HG02870 (cell line): ENCODE data around the gene AIFM1.
"Not testable (repeated sequence)": the region's sequence is repeated elsewhere in the genome, so short reads cannot be mapped to it uniquely, and the experiment has no call there.

Source experiments
- ATAC-seq: cut with Tn5 transposase; IDR thresholded peaks from one replicate; pipeline ENCODE4 v1.9.1; 2021; ENCODE audit warnings: mild to moderate bottlenecking, moderate library complexity; ENCODE audit not compliant: unreplicated experiment

The AIFM1 gene

DNA sequence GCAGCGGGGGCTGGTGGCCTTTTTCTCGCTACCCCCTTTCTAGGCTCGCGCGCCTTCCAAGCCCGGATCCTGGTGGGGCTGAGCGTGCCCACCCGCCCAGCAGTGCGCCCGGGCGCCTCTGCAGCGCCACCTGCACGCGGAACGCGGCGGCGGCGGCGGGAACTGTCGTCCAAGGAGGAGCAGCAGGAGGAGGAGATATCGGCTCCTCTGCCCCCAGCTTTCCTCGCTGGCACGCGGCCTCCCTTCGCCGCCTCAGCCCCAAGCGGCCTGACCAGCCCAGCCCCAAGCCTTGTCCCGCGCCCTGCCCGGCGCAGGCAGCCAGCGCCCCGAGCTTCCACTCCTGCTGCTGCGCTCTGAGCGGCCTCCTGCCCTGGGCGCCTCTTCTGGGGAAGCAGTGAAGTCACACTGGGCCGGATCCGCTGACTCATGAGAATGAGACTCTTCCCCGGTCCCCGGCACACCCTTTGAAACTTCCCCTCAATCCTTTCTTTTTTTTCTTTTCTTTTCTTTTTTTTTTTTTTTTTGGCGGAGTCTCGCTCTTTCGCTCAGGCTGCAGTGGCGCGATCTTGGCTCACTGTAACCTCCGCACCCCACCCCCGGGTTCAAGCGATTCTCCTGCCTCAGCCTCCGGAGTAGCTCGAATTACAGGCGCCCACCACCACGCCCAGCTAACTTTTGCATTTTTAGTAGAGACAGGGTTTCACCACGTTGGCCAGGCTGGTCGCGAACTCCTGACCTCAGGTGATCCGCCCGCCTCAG lies 44.7 kb downstream of the AIFM1 start:
- ATAC-seq: peak; percentile 74

DNA sequence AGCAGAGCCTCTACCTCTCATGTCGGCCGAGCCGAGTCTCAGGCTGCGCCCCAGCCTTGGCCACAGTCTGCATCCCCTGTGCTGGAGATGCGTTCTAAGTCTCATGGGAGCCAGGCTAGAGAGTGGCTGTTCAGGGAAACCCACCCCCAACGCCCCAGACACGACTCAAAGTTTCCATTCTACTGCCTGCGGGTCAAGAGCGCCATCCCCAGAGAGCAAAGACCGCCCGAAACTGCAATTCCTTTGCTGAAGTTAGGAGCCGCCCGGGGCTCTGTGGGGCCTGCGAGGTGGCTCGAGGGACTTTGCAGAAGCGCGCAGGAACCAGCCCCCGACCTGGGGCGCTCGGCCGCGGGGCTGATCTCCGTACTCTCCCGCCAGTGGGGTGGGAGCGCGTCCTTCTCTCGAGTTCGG lies 45.3 kb downstream of the AIFM1 start:
- ATAC-seq: peak; percentile 23

DNA sequence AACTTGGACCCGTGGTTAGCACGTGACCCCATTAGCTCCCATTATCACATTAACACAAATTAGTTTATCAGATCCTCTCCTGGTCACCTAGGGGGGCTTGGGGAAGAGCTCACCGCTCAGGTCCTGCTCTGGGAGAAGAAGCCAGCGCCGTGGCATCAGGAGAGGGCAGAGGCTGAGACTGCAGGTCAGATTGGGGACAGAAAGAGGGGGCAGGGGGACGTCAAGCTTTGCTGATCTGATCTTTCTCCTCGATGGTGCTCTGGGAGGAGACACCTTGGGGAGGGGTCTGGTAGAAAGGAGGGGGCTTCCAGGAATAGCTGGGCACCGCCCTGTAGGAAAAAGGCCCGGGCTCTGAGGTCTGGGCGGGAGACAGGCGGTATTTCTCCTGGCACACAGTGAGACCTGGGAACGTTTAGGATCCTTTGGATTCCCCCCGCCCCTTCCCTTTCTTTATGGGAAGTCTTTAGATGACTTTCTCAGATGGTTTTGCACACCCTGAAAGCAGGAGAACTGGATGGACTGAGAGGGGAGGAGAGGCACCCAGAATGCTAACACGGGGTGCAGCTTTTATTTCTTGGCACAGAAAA lies 46.2 kb downstream of the AIFM1 start:
- ATAC-seq: no peak

DNA sequence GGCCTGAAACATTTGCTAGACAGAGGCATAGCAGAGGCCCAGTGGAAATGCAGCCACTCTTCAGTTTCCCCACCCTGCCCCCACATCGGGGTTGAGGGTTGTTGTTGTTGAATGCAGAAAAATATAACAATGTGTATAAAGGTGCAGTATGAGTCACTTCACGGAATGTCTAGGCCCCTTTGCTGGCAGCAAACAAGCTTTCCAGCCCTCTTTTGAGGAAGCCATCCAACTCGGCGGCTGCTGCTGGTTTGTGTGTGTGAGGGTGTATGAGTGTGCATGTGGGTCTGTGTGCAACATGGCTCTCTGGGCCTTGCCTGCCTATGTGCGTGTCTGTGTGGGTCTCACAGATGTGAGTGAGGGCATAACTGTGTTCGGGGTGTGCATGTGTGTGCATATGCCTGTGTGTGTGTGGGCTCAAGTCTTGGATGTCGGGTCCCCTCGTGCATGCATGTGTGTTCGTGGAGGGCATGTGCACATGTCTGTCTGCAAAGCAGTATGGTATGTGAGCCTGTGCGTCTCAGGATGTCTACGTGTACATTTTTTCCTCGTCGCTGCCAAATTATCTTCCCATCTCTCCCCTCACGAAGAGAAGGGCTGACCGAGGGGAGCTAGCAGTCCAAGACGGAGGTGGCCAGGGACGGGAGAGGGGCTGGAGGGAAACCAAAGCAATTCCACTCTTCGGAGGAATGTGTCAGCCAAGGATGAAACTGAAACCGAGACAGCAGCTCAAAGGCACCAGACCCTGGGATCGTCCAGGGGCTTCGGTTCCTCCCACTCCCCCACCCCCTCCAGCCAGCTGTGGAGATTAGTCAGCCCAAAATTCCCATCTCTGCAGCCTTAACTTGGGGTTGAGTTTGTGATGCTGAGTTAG lies 47.0 kb downstream of the AIFM1 start:
- no peak for ATAC-seq

DNA sequence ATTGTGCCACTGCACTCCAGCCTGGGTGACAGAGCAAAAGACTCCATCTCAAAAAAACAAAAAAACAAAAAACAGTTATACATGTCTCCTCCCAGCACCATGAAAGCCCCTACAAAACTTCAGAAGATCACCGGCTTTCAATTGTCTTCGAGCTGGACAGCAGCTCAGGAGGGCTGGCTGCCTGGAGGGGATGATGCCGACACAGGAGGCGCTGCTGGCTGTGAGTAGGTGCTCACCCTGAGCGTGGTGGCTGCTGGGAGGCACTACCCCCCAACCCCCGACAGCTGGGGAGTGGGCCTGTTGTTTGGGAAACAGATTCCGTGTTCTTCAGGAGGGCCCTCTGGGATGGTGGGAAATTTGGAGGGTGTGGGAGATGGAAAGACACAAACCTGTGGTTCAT lies 48.5 kb downstream of the AIFM1 start:
- ATAC-seq: no peak

DNA sequence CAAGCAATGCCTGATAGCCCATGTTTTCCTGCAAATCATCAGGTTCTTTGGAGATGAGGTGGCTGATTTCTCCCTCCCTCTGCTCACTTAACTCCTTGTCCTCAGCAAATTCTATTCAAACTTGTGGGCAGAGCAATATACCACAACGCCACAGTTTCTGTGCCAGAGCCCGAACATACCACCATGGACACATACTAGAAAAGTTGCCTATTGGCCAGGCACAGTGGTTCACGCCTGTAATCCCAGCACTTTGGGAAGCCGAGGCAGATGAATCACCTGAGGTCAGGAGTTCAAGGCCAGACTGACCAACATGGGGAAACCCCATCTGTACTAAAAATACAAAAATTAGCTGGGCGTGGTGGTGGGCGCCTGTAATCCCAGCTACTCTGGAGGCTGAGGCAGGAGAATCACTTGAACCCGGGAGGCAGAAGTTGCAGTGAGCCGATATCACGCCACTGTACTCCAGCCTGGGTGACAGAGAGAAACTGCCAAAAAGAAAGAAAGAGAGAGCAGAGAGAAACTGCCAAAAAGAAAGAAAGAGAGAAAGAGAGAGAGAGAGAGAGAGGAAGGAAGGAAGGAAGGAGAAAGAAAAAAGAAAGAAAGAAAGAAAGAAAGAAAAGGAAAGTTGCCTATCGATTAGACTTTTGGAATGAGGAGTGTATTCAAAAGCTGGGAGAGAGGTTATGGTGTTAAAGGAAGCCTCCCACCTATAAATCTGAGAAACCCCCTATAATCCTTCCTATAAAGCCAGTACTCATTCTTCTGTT lies 50.3 kb downstream of the AIFM1 start:
- not testable (repeated sequence) for ATAC-seq

DNA sequence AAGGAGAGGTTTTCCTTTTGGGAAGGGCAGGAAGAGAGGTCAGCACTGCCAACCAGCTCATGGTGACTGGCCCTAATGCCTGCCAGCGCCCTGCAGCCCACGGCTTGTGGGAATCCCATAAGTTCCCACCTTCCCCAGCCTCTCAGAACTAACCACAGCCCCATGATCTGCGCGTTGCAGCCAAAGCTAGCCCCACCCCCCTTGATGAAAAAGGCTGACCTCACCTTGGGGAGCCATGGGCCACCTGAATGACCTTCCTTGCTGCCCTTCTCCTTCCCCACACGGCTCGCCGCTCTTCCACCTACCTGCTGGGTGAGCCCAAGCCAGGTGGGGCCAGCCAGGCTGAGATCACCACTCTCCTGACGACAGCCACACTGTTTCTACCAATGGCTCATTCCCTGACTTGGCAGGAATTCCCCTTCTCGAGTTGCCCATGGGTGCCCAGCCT lies 51.5 kb downstream of the AIFM1 start:
- no peak for ATAC-seq

DNA sequence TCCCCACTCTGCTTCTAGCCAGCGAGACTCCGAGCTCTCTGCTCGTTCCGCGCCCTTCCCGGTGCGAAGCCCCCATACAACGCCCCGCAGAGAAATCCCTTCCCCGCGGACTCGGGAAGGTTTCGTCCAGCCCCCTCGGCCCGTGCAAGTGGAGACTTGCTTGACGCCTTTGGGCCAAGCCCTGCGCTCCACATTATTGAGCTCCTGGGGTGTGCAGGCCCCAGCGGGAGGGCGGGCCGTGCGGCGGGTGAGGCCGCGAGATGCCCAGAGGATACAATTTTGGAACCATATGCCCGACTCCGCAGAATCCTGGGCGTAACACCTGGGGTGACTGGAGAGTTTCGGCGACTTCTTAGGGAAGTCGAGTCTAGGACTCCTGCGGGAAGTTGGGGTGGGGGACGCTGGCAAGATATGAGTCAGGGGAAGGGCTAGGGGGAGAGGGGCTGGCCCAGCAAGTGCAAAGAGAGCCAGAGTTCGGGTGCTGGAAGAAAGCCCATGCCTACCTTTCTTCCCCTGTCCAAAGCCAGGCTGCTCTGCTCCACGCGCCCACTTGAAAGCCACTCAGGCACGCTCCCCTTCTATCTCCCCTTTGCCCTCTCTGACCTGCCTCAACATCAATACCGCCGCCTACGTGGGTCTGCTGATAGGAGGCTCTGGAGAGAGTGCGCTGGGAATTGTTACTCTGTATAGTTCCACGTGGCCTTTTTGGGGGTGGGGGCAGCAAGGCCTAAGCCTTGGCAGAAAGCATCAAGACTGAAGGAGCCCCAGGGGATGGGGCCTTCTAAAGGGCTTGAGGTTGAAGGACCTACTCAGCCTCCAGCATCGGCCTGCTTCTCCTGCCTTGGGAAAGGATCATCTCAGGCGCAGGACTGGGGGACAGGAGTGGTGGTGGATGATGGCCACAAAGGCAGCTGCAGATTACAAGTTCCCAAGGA lies 54.2 kb downstream of the AIFM1 start:
- no peak for ATAC-seq

DNA sequence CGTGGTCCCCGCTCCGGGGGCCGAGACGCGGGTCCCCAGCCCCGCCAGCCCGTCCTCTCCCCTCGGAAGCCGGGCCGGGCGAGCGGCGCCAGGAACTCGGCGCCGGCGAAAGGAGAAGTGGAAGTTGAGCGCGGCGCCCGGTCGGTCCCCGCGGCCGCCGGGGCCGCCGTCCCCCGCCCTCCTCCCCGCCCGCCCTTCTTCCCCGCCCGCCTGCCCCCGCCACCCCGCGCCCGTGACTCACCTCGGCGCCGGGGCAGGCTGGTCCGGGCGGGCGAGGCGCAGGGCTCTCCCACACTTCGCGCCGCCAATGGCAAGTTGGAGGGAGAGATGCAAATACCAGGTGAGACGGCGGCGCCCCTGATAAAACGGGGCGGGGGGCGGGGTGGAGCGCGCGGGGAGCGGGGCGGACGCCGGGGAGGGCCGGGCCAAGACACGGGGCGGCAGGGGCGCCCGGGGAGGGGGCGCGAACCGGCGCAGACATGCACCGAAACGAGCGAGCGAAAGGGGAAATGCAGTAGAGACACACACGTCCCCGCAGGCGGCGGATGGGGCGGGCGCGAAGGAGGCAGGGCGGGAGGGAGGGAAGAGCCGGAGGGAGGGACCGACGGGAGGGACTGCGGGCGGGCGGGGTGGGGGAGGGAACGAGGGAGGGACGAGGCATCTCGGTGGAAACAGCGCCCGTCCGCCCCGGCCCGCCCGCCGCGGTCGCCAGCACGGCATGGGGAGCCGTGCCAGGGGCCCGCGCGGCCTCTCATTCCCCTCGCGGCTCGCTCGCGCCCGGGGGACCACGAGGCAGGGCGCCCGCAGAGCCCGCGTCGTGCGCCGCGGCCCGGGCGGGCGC lies 55.0 kb downstream of the AIFM1 start, which contains the start of gene ELF4:
ELF4 (minus strand) TSS at position 119 of the 841 bp plus-strand sequence. CDS start 29,167 bp downstream, outside the sequence.
- ATAC-seq: no peak

DNA sequence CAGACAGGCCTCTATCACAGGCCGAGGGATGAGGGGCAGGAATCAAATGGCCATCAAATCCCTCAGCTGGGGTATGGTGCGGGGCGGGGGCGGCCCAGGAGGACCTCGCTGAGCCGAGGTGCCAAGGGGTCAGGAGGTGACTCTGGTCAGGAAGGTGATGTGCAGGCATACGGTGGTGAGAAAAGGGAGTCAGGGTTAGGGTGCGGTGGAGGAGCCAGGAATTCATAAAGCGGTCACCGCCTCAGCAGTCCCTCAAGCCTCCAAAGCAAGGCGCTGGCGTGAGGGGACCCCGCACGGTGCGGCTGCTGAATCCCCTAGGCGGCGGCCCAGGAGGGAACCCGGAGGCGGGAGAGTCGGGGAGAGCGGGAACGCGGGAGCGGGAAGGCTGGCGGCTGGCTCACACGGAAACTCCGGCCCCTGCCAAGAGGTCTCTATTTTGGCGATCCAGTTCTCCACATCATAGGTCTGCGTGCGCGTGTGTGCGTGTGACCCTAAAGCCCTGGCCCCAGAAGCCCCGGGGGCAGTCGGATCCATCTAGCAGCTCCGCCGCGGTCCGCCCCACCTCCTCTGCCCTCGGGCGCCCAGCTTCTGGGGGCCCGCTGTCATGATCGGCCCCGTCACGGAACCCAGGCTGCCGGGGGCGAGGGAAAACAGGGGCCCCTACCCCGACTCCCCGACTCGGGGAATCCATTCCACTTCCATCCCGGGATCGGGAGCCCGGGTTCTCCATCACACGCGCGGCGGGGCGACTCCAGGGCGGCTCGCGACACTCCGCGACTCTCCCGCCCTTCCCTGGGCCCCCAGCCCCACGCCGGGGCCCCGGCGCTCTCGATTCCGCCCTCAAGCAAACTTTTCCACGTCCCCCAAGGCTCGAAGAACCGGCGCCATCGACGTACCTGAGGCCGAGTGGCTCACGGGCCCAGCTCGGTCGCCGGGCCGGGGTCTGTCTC lies 55.9 kb downstream of the AIFM1 start:
- ATAC-seq: no peak

DNA sequence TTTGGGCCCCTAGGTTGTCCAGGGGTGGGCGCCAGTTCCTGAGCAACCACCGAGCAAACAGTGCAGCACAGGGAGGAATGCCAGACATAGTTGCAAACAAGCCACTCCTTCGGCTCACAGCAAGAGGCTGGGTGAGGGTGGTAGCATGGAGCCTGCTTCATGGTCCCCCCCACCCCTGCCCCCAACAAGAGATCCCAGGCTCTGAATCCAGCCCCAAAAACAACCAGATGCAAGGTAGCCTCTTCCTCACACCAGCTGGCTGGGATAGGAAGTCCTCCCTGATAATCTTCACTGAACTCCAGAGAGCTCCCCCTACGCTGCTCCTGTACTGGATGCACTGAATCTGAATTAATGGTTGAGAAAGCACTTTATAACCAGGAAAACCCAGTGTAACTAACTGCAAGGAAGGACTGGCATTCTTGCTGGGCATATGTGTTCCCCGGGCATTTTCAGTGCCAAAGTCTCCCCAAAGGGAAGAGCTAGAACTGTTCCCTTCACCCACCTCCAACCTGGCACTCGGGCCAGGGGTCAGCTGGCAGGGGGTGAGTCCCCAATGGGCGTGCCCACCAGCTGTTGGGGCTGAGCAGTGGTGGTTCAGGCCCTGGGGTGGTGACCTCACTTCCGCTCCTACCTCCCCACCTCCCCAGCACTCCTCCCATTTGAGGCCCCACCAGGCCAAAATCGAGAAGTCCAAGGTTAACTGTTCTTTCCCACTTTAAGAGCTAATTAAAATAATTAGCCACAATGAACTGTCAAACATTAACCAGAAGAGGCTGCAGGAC lies 56.8 kb downstream of the AIFM1 start:
- ATAC-seq: peak; percentile 45

DNA sequence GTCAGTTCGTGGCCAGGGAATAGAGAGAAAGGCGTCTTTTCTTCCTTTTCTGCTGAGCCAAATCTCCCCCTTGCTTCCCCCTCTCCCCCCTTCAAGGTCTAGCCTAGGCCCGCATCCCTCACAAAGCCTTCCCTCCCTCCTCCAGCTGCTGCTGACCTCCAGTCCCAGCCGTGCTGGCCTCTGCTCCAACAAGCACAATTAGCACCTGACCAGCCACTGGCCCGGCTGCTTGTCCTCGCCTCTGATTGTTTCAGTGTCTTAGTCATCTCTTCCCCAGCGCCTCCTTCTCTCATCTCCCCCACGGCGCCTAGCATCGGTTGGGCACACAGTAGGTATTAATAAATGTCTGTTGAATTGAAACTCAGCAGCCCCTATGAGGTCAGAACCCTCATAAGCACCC lies 59.6 kb downstream of the AIFM1 start:
- ATAC-seq: no peak

DNA sequence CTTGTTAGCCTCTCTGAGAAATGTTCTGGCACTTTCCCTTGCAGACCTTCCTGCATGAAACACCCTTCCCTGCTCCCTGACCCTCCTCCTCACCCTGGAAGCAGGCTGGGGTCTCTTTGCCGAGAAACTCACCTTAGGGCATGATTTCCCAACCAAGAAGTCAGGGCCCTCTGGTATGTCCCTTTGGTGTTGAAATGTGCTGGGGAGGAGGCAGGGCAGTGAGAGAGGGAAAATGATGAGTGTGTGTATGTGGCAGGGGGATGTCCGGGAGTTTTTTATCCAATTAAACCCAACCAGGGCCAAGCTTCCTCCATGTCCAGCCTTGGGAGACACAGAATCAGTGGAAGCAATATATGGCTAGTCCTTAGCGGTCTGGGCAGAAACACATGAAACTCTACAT lies 60.4 kb downstream of the AIFM1 start:
- no peak for ATAC-seq

DNA sequence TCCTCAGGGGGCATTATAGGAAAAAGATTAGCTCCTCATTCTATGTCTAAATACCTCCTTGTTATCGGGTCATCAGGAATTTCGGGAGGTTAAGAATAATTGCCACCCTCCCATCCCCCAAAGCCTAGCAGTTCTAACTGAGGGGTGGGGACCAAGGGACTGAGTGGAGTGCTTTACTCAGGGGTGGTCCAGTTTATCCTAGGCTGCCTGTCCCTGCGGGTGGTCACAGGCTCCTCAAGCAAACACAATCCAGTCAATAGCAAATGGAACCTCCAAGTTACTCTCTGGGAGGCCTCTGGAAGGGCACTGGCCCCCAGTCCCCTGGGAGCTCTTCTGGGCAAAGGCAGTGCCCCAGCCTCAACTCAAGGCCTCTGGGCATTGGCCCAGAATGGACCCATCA lies 62.0 kb downstream of the AIFM1 start:
- ATAC-seq: no peak

DNA sequence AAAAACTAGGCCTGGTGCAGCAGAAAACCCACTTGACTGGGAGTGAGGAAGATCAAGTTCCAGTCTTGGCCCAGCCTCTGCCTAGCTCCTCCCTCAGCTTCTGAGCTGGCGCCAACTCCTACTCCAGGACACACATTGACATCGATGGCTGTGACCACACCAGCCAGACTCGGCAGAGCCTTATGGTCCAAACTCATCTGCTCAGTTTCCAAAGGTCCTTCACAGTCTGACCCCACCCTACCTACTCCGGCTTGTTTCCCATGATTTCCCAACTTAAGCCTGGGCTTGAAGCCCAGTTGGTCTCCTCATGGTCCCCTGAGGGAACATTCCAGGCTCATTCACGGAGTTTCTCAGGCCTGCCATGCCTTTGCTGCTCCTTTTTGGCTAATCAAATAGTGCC lies 65.5 kb downstream of the AIFM1 start:
- ATAC-seq: no peak

DNA sequence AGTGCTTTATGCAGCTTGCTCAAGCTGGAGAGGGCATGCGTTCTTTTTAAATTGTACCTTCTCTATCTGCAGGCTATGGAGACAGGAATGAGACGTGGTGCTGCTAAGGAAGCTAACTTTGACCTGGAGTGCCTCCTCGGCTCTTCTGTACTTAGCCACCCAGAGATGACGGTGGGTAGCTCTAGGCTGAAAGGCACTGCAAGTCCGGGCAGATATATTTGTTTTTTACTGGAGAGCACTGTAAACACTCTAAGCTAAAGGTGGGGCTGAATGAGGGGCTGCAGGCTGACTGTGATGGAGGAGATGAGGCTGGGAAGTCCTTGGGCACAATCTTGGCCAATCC lies 67.5 kb downstream of the AIFM1 start:
- no peak for ATAC-seq
